ENCODE measurements around the gene METRNL.
A peak's percentile ranks its signal among the peaks of the same experiment; 100 is the strongest.
"Not testable (repeated sequence)": the region's sequence is repeated elsewhere in the genome, so short reads cannot be mapped to it uniquely, and the experiment has no call there.

METRNL gene

GRCh38 chr17:83064021-83064731, 15.2 kb upstream of the METRNL start:
- H3K9me3 ChIP-seq, result no peaks in the 10 kb centered on the region
- no peaks in the 10 kb centered on the region for H3K27me3 ChIP-seq
- no peaks in the 10 kb centered on the region for H3K36me3 ChIP-seq
- no peak overlapping the region for H3K27ac ChIP-seq
- no peaks in the 10 kb centered on the region for H3K4me1 ChIP-seq
- peak in 1 of 2 donors; percentile 12 for DNase-seq
- intact Hi-C loops (cut with DNase I; ENCODE audit: low total_unique reads), result no loop called here
- H3K4me3 ChIP-seq, result no peak overlapping the region
- no peak for TF ChIP-seq CTCF (IDR thresholded peaks at IDR 0.05)

GRCh38 chr17:83064732-83065659, 14.4 kb upstream of the METRNL start:
- Histone ChIP-seq H3K27me3 (peaks cover 0 to 2% of the 10 kb centered on the region in 2 donors), H3K27ac (no peak overlapping the region), H3K36me3 (no peaks in the 10 kb centered on the region), H3K4me1 (no peaks in the 10 kb centered on the region), H3K4me3 (no peak overlapping the region), H3K9me3 (no peaks in the 10 kb centered on the region)
- TF ChIP-seq CTCF (IDR thresholded peaks at IDR 0.05), result no peak
- intact Hi-C loops (cut with DNase I; ENCODE audit: low total_unique reads), result no loop called here
- peak; percentile 20 to 69 for DNase-seq

- H3K27ac ChIP-seq, result no peak overlapping the region
- peaks cover 0 to 2% of the 10 kb centered on the region in 2 donors for H3K27me3 ChIP-seq
- no peaks in the 10 kb centered on the region for H3K36me3 ChIP-seq
- intact Hi-C loops (cut with DNase I; ENCODE audit: low total_unique reads), result no loop called here
- no peak for DNase-seq
- H3K4me3 ChIP-seq, result no peak overlapping the region
- H3K9me3 ChIP-seq, result no peaks in the 10 kb centered on the region
- no peak for TF ChIP-seq CTCF (IDR thresholded peaks at IDR 0.05)
- no peaks in the 10 kb centered on the region for H3K4me1 ChIP-seq
These were observed 13.5 kb upstream of the METRNL start for GRCh38 chr17:83065660-83066542.

- peak in 1 of 2 donors; percentile 11 for DNase-seq
- H3K9me3 ChIP-seq; H3K27me3 ChIP-seq; intact Hi-C loops (cut with DNase I; ENCODE audit: low total_unique reads); H3K36me3 ChIP-seq; H3K4me1 ChIP-seq; H3K4me3 ChIP-seq; H3K27ac ChIP-seq: not testable (repeated sequence)
These were observed 12.9 kb upstream of the METRNL start for GRCh38 chr17:83066543-83066890.

- Histone ChIP-seq H3K4me3 (no peak overlapping the region), H3K27me3 (peaks cover 0 to 2% of the 10 kb centered on the region in 2 donors), H3K9me3 (no peaks in the 10 kb centered on the region), H3K27ac (no peak overlapping the region), H3K4me1 (no peaks in the 10 kb centered on the region), H3K36me3 (no peaks in the 10 kb centered on the region)
- no peak for TF ChIP-seq CTCF (IDR thresholded peaks at IDR 0.05)
- intact Hi-C loops (cut with DNase I; ENCODE audit: low total_unique reads), result no loop called here
- DNase-seq, result peak; percentile 10 to 62
These were observed 12.2 kb upstream of the METRNL start for GRCh38 chr17:83067071-83067717.

Data from tibial artery (tissue), 4 donors.